ENCODE results near the gene EPPIN. TPM values are rescaled to one million over a fixed set of nuclear protein-coding genes. Genes with fewer than 3 reads are reported as not detected.
"Not testable (repeated sequence)": the region's sequence is repeated elsewhere in the genome, so short reads cannot be mapped to it uniquely, and the experiment has no call there.

Gene EPPIN
- polyA plus RNA-seq, 1 of the 3 experiments (the other 2 are of a cell fraction) = not detected

- Histone ChIP-seq H3K27me3 (ENCODE audit: insufficient read depth) (no peaks in the 10 kb centered on the region; the same call in 1 of the 2 replicates), H3K4me2 (no peak overlapping the region), H3K9me2 (no peaks in the 10 kb centered on the region), H4K20me1 (ENCODE audit: insufficient read depth) (no peaks in the 10 kb centered on the region), H3K9me3 (no peaks in the 10 kb centered on the region), H3K79me2 (ENCODE audit: insufficient read depth) (no peaks in the 10 kb centered on the region), H3K36me3 (replicated peaks in 1 of 2; ENCODE audit: control insufficient read depth in 1 of 2, insufficient read depth in 2 of 2, low read length in 1 of 2) (no peaks in the 10 kb centered on the region), H3F3A (replicated peaks; ENCODE audit: insufficient read depth) (no peaks in the 10 kb centered on the region), H3K4me1 (ENCODE audit: control insufficient read depth in 1 of 2, insufficient read depth in 2 of 2, low read depth in 1 of 2, low read length in 1 of 2) (no peaks in the 10 kb centered on the region), H3K9ac (no peak overlapping the region), H2AFZ (ENCODE audit: low read depth) (no peak overlapping the region), H3K27ac (ENCODE audit: low read depth in 2 of 2, low read length in 1 of 2) (no peak overlapping the region), H3K4me3 (ENCODE audit: low read depth in 2 of 2, low read length in 1 of 2) (no peak overlapping the region)
- no peak for DNase-seq
- CTCF ChIA-PET = no interaction called here
- POLR2A ChIA-PET = no interaction called here
- no peak for TF ChIP-seq SIN3A (IDR thresholded peaks at IDR 0.05; ENCODE audit: borderline replicate concordance, low read depth, low read length)
- 41% methylated on average over 3 of the region's 3 CpGs for WGBS (ENCODE audit: low lambda C conversion rate)
Observed at GRCh38 chr20:45575931-45576330, 28.7 kb upstream of the EPPIN start.

DNA sequence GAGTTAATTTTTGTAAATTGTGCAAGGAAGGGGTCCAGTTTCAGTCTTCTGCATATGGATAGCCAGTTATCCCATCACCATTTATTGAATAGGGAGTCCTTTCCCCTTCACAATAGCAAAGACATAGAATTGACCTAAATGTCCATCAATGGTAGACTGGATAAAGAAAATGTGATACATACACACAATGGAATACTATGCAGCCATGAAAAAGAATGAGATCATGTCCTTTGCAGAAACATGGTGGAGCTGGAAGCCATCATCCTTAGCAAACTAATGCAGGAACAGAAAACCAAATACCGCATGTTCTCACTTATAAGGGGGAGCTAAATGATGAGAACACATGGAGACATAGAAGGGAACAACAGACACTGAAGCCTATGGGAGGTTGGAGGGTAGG lies 22.4 kb upstream of the EPPIN start:
- H3K27me3 ChIP-seq (ENCODE audit: insufficient read depth); H3K4me3 ChIP-seq (ENCODE audit: low read depth in 2 of 2, low read length in 1 of 2); H3K9me2 ChIP-seq; H2AFZ ChIP-seq (ENCODE audit: low read depth); H3K9me3 ChIP-seq; CTCF ChIA-PET; H3K27ac ChIP-seq (ENCODE audit: low read depth in 2 of 2, low read length in 1 of 2); H3K36me3 ChIP-seq (replicated peaks in 1 of 2; ENCODE audit: control insufficient read depth in 1 of 2, insufficient read depth in 2 of 2, low read length in 1 of 2); H3K9ac ChIP-seq; H3F3A ChIP-seq (replicated peaks; ENCODE audit: insufficient read depth); H3K4me1 ChIP-seq (ENCODE audit: control insufficient read depth in 1 of 2, insufficient read depth in 2 of 2, low read depth in 1 of 2, low read length in 1 of 2); H3K4me2 ChIP-seq; DNase-seq; POLR2A ChIA-PET; H3K79me2 ChIP-seq (ENCODE audit: insufficient read depth); H4K20me1 ChIP-seq (ENCODE audit: insufficient read depth): not testable (repeated sequence)
- 0% methylated on average over 1 of the region's 1 CpG for WGBS (ENCODE audit: low lambda C conversion rate)

DNA sequence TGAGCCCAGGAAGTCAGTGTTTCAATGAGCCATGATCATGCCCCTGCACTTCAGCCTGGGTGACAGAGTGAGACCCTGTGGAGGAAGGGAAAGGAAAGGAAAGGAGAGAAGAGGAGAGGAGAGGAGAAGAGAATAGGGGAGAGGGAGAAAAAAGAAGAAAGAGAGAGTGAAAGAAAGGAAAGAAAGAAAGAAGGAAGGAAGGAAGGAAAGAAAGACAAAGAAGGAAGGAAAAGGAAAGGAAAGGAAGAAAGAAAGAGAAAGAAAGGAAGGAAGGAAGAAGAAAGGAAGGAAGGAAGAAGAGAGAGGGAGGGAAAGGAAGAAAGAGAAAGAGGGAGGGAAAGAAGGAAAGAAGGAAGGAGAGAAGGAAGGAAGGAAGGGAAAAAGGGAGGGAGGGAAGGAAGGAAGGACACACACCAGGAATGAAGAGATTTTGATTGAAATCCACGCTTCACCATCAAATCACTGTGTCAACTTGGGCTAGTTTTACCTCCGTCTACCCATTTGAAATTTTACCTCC lies 17.6 kb upstream of the EPPIN start:
- Histone ChIP-seq H3K9me3 (no peaks in the 10 kb centered on the region), H2AFZ (ENCODE audit: low read depth) (no peak overlapping the region), H3K79me2 (ENCODE audit: insufficient read depth) (no peaks in the 10 kb centered on the region), H3K27ac (ENCODE audit: low read depth in 2 of 2, low read length in 1 of 2) (no peak overlapping the region), H3K36me3 (replicated peaks in 1 of 2; ENCODE audit: control insufficient read depth in 1 of 2, insufficient read depth in 2 of 2, low read length in 1 of 2) (no peaks in the 10 kb centered on the region), H3K4me2 (no peak overlapping the region), H3K9me2 (no peaks in the 10 kb centered on the region), H3K27me3 (ENCODE audit: insufficient read depth) (no peaks in the 10 kb centered on the region; the same call in 1 of the 2 replicates), H3K4me3 (ENCODE audit: low read depth in 2 of 2, low read length in 1 of 2) (no peak overlapping the region), H3F3A (replicated peaks; ENCODE audit: insufficient read depth) (no peaks in the 10 kb centered on the region), H3K4me1 (ENCODE audit: control insufficient read depth in 1 of 2, insufficient read depth in 2 of 2, low read depth in 1 of 2, low read length in 1 of 2) (no peaks in the 10 kb centered on the region), H4K20me1 (ENCODE audit: insufficient read depth) (no peaks in the 10 kb centered on the region), H3K9ac (no peak overlapping the region)
- 0% methylated on average over 2 of the region's 2 CpGs for WGBS (ENCODE audit: low lambda C conversion rate)
- ChIA-PET CTCF (no interaction called here), POLR2A (no interaction called here)
- no peak for DNase-seq
- TF ChIP-seq NFIC (IDR thresholded peaks at IDR 0.05; ENCODE audit: borderline replicate concordance) (no peak), MXI1 (IDR thresholded peaks at IDR 0.05; ENCODE audit: low read depth, low read length) (no peak), RAD21 (IDR thresholded peaks at IDR 0.05; ENCODE audit: low read length) (no peak), EZH2phosphoT487 (IDR thresholded peaks at IDR 0.05; ENCODE audit: borderline replicate concordance, low read depth) (no peak), EP300 (IDR thresholded peaks at IDR 0.05; ENCODE audit: borderline replicate concordance in 1 of 2, low read depth in 1 of 2, low read length in 1 of 2) (no peak), MAX (IDR thresholded peaks at IDR 0.05; ENCODE audit: low read depth) (no peak), TAF1 (IDR thresholded peaks at IDR 0.05; ENCODE audit: borderline replicate concordance, low read depth, low read length) (no peak), PBX3 (IDR thresholded peaks at IDR 0.05) (no peak), SIN3A (IDR thresholded peaks at IDR 0.05; ENCODE audit: borderline replicate concordance, low read depth, low read length) (no peak), FOXJ3 (CRISPR knock-in tag; IDR thresholded peaks at IDR 0.05) (no peak), YY1 (IDR thresholded peaks at IDR 0.05; ENCODE audit: low read depth) (no peak), FOSL2 (IDR thresholded peaks at IDR 0.05; ENCODE audit: borderline replicate concordance, low read depth) (no peak), REST (IDR thresholded peaks at IDR 0.05; ENCODE audit: low read depth, low read length) (no peak), CHD2 (IDR thresholded peaks at IDR 0.05; ENCODE audit: low read length, partially characterized antibody) (no peak)
- TF ChIP-seq, protein P1, sequence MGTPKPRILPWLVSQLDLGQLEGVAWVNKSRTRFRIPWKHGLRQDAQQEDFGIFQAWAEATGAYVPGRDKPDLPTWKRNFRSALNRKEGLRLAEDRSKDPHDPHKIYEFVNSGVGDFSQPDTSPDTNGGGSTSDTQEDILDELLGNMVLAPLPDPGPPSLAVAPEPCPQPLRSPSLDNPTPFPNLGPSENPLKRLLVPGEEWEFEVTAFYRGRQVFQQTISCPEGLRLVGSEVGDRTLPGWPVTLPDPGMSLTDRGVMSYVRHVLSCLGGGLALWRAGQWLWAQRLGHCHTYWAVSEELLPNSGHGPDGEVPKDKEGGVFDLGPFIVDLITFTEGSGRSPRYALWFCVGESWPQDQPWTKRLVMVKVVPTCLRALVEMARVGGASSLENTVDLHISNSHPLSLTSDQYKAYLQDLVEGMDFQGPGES (IDR thresholded peaks at IDR 0.05; ENCODE audit: low read depth, low read length) = no peak
